ENCODE measurements around the gene IFT80. TPM values are rescaled to one million over a fixed set of nuclear protein-coding genes. Genes with fewer than 3 reads are reported as not detected.

Gene IFT80
- total RNA-seq, 6 experiments from 2014 or later, result 6.7 to 13.7 (median 8.5) TPM

DNA sequence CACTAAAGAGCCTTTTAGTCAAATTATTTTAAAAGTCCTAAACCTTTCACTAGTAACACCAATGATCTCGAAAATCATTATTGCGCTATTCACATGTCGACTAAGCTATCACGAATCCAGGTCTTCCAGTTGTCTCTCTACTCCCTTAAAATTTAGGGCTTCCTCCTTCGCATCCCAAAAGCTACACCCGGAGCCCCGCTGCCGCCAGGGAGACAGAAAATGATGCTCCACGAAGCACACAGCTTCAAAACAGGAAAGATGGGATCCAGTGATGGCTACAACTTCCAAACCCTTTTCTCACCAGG is 253 bp downstream of the IFT80 start:
- WGBS (ENCODE audit: insufficient coverage, low coverage, low lambda C conversion rate, missing lambda C conversion rate), result under 1% methylated on average over 9 of the region's 9 CpGs
- Histone ChIP-seq H3K9me3 (no peaks in the 10 kb centered on the region), H3K36me3 (no peaks in the 10 kb centered on the region), H3K4me1 (peaks cover 0 to 12% (median 0%) of the 10 kb centered on the region in 4 donors), H3K27me3 (no peaks in the 10 kb centered on the region), H3K27ac (peak overlapping the region; percentile 77 to 88 (median 81)), H3K4me3 (peak overlapping the region; percentile 70 to 83 (median 78))
- TF ChIP-seq, protein P1, sequence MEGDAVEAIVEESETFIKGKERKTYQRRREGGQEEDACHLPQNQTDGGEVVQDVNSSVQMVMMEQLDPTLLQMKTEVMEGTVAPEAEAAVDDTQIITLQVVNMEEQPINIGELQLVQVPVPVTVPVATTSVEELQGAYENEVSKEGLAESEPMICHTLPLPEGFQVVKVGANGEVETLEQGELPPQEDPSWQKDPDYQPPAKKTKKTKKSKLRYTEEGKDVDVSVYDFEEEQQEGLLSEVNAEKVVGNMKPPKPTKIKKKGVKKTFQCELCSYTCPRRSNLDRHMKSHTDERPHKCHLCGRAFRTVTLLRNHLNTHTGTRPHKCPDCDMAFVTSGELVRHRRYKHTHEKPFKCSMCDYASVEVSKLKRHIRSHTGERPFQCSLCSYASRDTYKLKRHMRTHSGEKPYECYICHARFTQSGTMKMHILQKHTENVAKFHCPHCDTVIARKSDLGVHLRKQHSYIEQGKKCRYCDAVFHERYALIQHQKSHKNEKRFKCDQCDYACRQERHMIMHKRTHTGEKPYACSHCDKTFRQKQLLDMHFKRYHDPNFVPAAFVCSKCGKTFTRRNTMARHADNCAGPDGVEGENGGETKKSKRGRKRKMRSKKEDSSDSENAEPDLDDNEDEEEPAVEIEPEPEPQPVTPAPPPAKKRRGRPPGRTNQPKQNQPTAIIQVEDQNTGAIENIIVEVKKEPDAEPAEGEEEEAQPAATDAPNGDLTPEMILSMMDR (IDR thresholded peaks at IDR 0.05), result no peak
- TF ChIP-seq POLR2A (IDR thresholded peaks at IDR 0.05), result no peak
- no peak for DNase-seq
- ATAC-seq, result no peak
- intact Hi-C loops (cut with DNase I), result no loop called here

DNA sequence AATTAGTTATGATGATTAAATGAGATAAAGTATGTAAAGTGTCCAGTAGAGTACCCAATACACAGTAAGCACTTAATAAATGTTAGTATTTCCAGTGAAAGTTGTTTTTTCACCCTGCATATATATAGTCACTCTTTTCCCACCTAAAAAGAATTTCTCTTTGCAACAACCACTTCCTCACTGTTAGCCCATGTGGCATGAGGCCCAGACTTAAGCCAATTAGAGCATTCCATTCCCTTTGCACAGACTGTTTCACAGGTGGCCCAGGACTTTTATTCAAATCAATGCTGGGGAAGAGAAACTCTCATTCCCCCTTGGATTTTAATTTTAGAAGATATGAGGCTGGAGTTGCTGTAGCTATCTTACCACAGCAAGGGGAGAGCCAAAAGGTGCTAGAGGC is 3.7 kb downstream of the IFT80 start:
- H3K9me3 ChIP-seq, result no peaks in the 10 kb centered on the region
- DNase-seq, result no peak
- H3K4me1 ChIP-seq, result peaks cover 0 to 7% (median 0%) of the 10 kb centered on the region in 4 donors
- no peaks in the 10 kb centered on the region for H3K27me3 ChIP-seq
- no peaks in the 10 kb centered on the region for H3K36me3 ChIP-seq
- TF ChIP-seq POLR2A (IDR thresholded peaks at IDR 0.05), result no peak
- TF ChIP-seq, protein P1 (IDR thresholded peaks at IDR 0.05), result no peak
- intact Hi-C loops (cut with DNase I), result no loop called here
- ATAC-seq, result no peak
- H3K27ac ChIP-seq, result no peak overlapping the region
- no peak overlapping the region for H3K4me3 ChIP-seq

DNA sequence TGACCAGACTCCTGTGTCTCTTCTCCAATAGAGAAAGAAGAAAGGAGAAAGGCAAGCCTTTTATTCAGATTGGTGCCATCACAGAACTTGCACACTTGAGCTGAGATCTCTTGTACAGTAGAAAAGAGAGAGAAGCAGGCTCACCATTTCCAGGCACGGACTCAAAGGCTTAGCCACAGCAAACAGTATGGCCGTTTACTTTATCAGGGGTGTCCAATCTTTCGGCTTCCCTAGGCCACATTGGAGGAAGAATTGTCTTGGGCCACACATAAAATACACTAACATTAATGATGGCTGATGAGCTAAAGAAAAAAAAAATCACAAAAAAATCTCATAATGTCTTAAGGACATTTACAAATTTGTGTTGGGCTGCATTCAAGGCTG is 5.0 kb downstream of the IFT80 start:
- peaks cover 0 to 7% (median 0%) of the 10 kb centered on the region in 4 donors for H3K4me1 ChIP-seq
- no peak overlapping the region for H3K27ac ChIP-seq
- H3K36me3 ChIP-seq, result no peaks in the 10 kb centered on the region
- no peaks in the 10 kb centered on the region for H3K9me3 ChIP-seq
- no peak for DNase-seq
- H3K27me3 ChIP-seq, result no peaks in the 10 kb centered on the region
- WGBS (ENCODE audit: insufficient coverage, low coverage, low lambda C conversion rate, missing lambda C conversion rate), result 94% methylated on average over 3 of the region's 3 CpGs
- TF ChIP-seq POLR2A (IDR thresholded peaks at IDR 0.05), result no peak
- TF ChIP-seq, protein P1 (IDR thresholded peaks at IDR 0.05), result no peak
- H3K4me3 ChIP-seq, result no peak overlapping the region
- no peak for ATAC-seq
- intact Hi-C loops (cut with DNase I), result no loop called here

DNA sequence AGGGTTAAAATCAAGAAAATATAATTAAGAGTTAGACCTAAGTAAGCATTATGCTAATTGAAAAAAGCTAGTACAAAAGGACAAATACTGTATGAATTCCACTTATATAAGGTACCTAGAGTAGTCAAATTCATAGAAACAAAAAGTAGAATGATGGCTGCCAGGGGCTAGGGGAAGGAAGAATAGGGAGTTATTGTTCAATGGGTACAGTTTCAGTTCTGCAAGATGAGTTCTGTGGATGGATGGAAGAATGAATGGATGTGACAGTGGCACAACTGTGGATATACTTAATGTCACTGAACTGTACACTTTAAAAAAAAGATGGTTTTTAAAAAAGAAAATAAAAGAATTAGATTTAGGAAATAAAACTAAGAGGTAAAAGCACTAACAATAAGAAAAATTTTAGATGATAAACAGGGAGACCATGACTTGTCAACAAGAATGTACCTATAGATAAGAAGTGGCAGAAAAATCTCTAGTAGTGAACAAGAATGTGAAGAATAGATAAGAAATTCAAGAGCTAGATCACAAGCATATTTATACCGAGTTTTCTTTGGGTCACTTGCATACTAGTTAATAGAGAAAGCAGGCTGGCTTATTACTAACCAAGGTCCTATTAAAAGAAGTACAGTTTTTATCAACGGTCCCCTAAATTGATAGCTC is 5.5 kb downstream of the IFT80 start:
- H3K4me3 ChIP-seq, result no peak overlapping the region
- H3K36me3 ChIP-seq, result no peaks in the 10 kb centered on the region
- peaks cover 0 to 5% (median 0%) of the 10 kb centered on the region in 4 donors for H3K4me1 ChIP-seq
- intact Hi-C loops (cut with DNase I), result no loop called here
- TF ChIP-seq, protein P1 (IDR thresholded peaks at IDR 0.05), result no peak
- no peak overlapping the region for H3K27ac ChIP-seq
- no peaks in the 10 kb centered on the region for H3K27me3 ChIP-seq
- no peaks in the 10 kb centered on the region for H3K9me3 ChIP-seq
- no peak for ATAC-seq
- WGBS (ENCODE audit: insufficient coverage, low coverage, low lambda C conversion rate, missing lambda C conversion rate), result 75% methylated on average over 1 of the region's 2 CpGs
- DNase-seq, result no peak

DNA sequence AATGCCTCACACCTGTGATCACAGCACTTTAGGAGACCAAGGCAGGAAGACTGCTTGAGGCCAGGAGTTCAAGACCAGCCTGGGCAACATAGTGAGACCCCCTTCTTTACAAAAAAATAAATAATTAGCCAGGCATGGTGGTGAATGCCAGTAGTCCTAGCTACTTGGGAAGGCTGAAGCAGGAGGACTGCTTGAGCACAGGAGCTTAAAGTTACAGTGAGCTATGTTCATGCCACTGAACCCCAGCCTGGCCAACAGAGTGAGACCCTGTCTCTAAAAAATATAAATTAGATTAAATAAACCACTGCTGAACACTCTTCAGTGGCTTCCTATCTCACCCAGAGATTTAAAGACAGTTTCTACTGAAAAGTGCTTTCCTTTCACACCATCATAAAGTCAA is 6.2 kb downstream of the IFT80 start:
- no peaks in the 10 kb centered on the region for H3K9me3 ChIP-seq
- DNase-seq (no peak), ATAC-seq (no peak)
- H3K4me1 ChIP-seq, result no peaks in the 10 kb centered on the region
- no peaks in the 10 kb centered on the region for H3K36me3 ChIP-seq
- H3K27me3 ChIP-seq, result no peaks in the 10 kb centered on the region
- H3K4me3 ChIP-seq, result no peak overlapping the region
- H3K27ac ChIP-seq, result no peak overlapping the region
- intact Hi-C loops (cut with DNase I), result no loop called here
- TF ChIP-seq, protein P1 (IDR thresholded peaks at IDR 0.05), result no peak
